Panc1 (cell line): ENCODE results near the gene INS. TPM values are rescaled to one million over a fixed set of nuclear protein-coding genes. Genes with fewer than 3 reads are reported as not detected.

Experiments
- ATAC-seq: fragments of 200-7000 bp; cut with Tn5 transposase; 2 replicates; pipeline ENCODE4 v1.9.1; 2020; ENCODE audit warnings: mild to moderate bottlenecking, moderate library complexity
- BruUV-seq: library from RNA; stranded (reverse); fragments of 400-500 nt; replicated peaks from 2 replicates; lab custom pipeline; 2021; lab: Mats Ljungman, UMichigan
- CTCF ChIA-PET: fragments of 300-600 bp; sonication (Branson Sonifier 250); formaldehyde crosslinking; loops from one replicate; lab custom pipeline; 2022; ENCODE audit warnings: antibody characterized with exemption; lab: Charles Lee
- POLR2A ChIA-PET: fragments of 300-600 bp; sonication (Branson Sonifier 250); formaldehyde crosslinking; loops from one replicate; lab custom pipeline; 2022; ENCODE audit warnings: antibody characterized with exemption; lab: Charles Lee
- DNase-seq: peaks from one replicate; pipeline ENCODE4 v3.0.0-alpha.2; 2010; ENCODE audit warnings: low read depth, low spot score
- H3K27ac ChIP-seq: 2 replicates; pipeline ENCODE4 v1.5.1; 2011; ENCODE audit warnings: mild to moderate bottlenecking, low read length, inconsistent platforms
- H3K27me3 ChIP-seq: fragments of 200-500 bp; sonication (Bioruptor generic); 2 replicates; pipeline ENCODE4 v1.6.0; 2014; ENCODE audit warnings: low read length, inconsistent platforms; ENCODE audit not compliant: control insufficient read depth, insufficient read depth
- H3K36me3 ChIP-seq: fragments of 200-500 bp; sonication (Bioruptor generic); 2 replicates; pipeline ENCODE4 v1.5.1; 2014; ENCODE audit warnings: inconsistent platforms, mild to moderate bottlenecking, low read length, moderate library complexity; ENCODE audit not compliant: control insufficient read depth, insufficient read depth
- H3K4me1 ChIP-seq: 2 replicates; pipeline ENCODE4 v1.5.1; 2011; ENCODE audit warnings: inconsistent platforms, mild to moderate bottlenecking, low read length, moderate library complexity; ENCODE audit not compliant: control insufficient read depth, insufficient read depth
- H3K4me3 ChIP-seq, 2 experiments: 2 replicates each; pipeline ENCODE4 v1.5.1; 2011 to 2012; ENCODE audit warnings: low read depth in 2 of 2, low read length in 2 of 2, mild to moderate bottlenecking in 2 of 2, inconsistent platforms in 1 of 2, moderate library complexity in 1 of 2
- H3K9me3 ChIP-seq: fragments of 200-500 bp; sonication (Bioruptor generic); 2 replicates; pipeline ENCODE4 v1.5.1; 2014; ENCODE audit warnings: low read depth, mild to moderate bottlenecking, inconsistent platforms, low read length, moderate library complexity; ENCODE audit not compliant: control insufficient read depth, insufficient read depth
- POLR2AphosphoS5 ChIP-seq: IDR thresholded peaks from 2 replicates; pipeline ENCODE4 v1.6.1; 2012; ENCODE audit warnings: mild to moderate bottlenecking, low read depth, low read length, moderate library complexity
- SIN3A ChIP-seq: IDR thresholded peaks from 2 replicates; pipeline ENCODE4 v1.6.1; 2012; ENCODE audit warnings: low read depth, mild to moderate bottlenecking, low read length, moderate library complexity, borderline replicate concordance; ENCODE audit not compliant: insufficient read depth
- TCF7L2 ChIP-seq: IDR thresholded peaks from 2 replicates; pipeline ENCODE4 v1.6.1; 2011; ENCODE audit warnings: mild to moderate bottlenecking, low read depth, low read length, inconsistent platforms
- in situ Hi-C: cut with HindIII; loops from 2 replicates; pipeline ENCODE4 v1.10.0; 2016; ENCODE audit warnings: low sequenced_read_pairs, low pct_unique_long_range_greater_than_20kb
- intact Hi-C: fragments of 100-400 bp; cut with micrococcal nuclease; formaldehyde crosslinking; loops from one replicate; pipeline ENCODE4 v1.10.0; 2022; ENCODE audit not compliant: unreplicated experiment
- total RNA-seq: library from RNA; stranded (reverse); gene quantifications from one replicate; pipeline ENCODE4 v1.2.1, GENCODE V29; 2021; ENCODE audit not compliant: unreplicated experiment
- TF ChIP-seq, protein P1 (sequence below): fragments of 450-650 bp; IDR thresholded peaks from 2 replicates; pipeline ENCODE4 v1.5.1; 2017; ENCODE audit warnings: mild to moderate bottlenecking
- TF ChIP-seq, protein P2 (sequence below), 2 experiments: IDR thresholded peaks; 2 replicates each; pipeline ENCODE4 v1.6.1; 2011 to 2012; ENCODE audit warnings: low read depth in 2 of 2, control low read depth in 1 of 2, low read length in 1 of 2, mild to moderate bottlenecking in 1 of 2, moderate library complexity in 1 of 2; ENCODE audit not compliant: insufficient read depth in 1 of 2

INS gene
- total RNA-seq, 1 experiment from 2014 or later, result not detected

DNA sequence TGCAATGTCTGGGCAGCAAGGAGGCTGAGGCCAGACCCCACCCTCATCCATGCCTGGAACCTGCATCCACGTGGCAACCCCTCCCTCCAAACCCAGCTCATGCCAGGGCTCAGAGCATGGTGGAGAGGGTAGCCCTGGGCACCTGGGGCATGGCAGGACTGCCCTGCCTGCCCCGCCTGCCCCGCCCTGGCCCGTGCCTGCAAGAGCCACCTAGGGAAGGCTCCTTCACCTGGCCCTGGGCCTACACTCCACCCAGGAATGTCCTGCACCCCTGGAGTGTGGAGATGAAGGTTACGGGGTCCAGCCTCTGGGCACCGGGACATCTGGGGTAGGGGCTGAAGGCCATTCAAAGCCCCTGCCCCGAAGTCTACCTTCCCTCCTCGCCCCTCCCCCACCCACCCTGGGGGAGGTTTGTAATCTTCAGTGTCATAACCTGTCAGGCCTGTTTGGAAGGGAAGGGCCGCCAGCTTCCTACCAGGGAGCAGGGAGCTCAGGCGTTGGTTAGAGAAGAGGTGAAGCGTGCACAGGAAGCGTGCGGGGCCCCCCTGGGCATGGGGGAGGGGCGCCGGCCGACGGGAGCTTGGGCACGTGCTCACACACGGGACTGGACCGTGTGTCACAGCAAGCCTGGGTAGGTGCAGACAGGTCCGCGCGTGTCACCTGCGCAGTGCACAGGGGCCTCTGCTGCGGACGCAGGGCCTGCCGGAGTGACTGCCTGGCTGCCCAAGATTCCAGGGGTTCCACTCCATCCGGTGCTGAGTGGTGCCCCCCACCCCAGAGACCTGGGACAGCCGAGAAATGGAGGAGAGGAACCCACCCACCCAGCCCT lies 41.3 kb upstream of the INS start:
- in situ Hi-C loops, result no loop called here
- ChIA-PET CTCF (interaction anchor here (1.1 kb wide), 1 partner anchor 219 kb away, joined by 4 read pairs; no protein-coding TSS in a partner anchor), POLR2A (no interaction called here)
- Histone ChIP-seq H3K36me3 (no peaks in the 10 kb centered on the region), H3K27me3 (no peaks in the 10 kb centered on the region), H3K4me1 (no peaks in the 10 kb centered on the region), H3K4me3 (no peak overlapping the region), H3K27ac (no peak overlapping the region), H3K9me3 (no peaks in the 10 kb centered on the region)
- no TSS peak for BruUV-seq
- intact Hi-C loops, result no loop called here
- TF ChIP-seq, protein P1, sequence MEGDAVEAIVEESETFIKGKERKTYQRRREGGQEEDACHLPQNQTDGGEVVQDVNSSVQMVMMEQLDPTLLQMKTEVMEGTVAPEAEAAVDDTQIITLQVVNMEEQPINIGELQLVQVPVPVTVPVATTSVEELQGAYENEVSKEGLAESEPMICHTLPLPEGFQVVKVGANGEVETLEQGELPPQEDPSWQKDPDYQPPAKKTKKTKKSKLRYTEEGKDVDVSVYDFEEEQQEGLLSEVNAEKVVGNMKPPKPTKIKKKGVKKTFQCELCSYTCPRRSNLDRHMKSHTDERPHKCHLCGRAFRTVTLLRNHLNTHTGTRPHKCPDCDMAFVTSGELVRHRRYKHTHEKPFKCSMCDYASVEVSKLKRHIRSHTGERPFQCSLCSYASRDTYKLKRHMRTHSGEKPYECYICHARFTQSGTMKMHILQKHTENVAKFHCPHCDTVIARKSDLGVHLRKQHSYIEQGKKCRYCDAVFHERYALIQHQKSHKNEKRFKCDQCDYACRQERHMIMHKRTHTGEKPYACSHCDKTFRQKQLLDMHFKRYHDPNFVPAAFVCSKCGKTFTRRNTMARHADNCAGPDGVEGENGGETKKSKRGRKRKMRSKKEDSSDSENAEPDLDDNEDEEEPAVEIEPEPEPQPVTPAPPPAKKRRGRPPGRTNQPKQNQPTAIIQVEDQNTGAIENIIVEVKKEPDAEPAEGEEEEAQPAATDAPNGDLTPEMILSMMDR, result no peak
- TF ChIP-seq, protein P2, sequence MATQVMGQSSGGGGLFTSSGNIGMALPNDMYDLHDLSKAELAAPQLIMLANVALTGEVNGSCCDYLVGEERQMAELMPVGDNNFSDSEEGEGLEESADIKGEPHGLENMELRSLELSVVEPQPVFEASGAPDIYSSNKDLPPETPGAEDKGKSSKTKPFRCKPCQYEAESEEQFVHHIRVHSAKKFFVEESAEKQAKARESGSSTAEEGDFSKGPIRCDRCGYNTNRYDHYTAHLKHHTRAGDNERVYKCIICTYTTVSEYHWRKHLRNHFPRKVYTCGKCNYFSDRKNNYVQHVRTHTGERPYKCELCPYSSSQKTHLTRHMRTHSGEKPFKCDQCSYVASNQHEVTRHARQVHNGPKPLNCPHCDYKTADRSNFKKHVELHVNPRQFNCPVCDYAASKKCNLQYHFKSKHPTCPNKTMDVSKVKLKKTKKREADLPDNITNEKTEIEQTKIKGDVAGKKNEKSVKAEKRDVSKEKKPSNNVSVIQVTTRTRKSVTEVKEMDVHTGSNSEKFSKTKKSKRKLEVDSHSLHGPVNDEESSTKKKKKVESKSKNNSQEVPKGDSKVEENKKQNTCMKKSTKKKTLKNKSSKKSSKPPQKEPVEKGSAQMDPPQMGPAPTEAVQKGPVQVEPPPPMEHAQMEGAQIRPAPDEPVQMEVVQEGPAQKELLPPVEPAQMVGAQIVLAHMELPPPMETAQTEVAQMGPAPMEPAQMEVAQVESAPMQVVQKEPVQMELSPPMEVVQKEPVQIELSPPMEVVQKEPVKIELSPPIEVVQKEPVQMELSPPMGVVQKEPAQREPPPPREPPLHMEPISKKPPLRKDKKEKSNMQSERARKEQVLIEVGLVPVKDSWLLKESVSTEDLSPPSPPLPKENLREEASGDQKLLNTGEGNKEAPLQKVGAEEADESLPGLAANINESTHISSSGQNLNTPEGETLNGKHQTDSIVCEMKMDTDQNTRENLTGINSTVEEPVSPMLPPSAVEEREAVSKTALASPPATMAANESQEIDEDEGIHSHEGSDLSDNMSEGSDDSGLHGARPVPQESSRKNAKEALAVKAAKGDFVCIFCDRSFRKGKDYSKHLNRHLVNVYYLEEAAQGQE (IDR thresholded peaks at IDR 0.05; ENCODE audit: insufficient read depth in 1 of 2, low read depth in 2 of 2, low read length in 1 of 2), result no peak
- DNase-seq, result no peak
- ATAC-seq, result no peak

GRCh38 chr11:2201542-2201941 lies 40.5 kb upstream of the INS start:
- POLR2A ChIA-PET, result no interaction called here
- TF ChIP-seq SIN3A, result no peak
- TF ChIP-seq, protein P2 (IDR thresholded peaks at IDR 0.05; ENCODE audit: insufficient read depth in 1 of 2, low read depth in 2 of 2, low read length in 1 of 2), result no peak
- no peak for TF ChIP-seq POLR2AphosphoS5
- no peak for TF ChIP-seq TCF7L2
- TF ChIP-seq, protein P1, result no peak
- Histone ChIP-seq H3K4me1 (no peaks in the 10 kb centered on the region), H3K27me3 (peaks cover under 1% of the 10 kb centered on the region; the same call in 1 of the 2 replicates), H3K27ac (no peak overlapping the region), H3K9me3 (no peaks in the 10 kb centered on the region), H3K4me3 (no peak overlapping the region), H3K36me3 (no peaks in the 10 kb centered on the region)
- ATAC-seq (no peak), DNase-seq (no peak)
- intact Hi-C loops, result no loop called here
- in situ Hi-C loops, result no loop called here
- BruUV-seq, result no TSS peak
- CTCF ChIA-PET, result interaction anchor here (1.1 kb wide), 1 partner anchor 219 kb away, joined by 4 read pairs; no protein-coding TSS in a partner anchor
